Kasumi-1 (cell line): ENCODE results near the gene ATG10.
"Not testable (repeated sequence)": the region's sequence is repeated elsewhere in the genome, so short reads cannot be mapped to it uniquely, and the experiment has no call there.

Source experiments
- DNase-seq, 2 experiments: peaks; one replicate each; lab custom pipeline; 2025; lab: John Stamatoyannopoulos, UW

Gene ATG10

GRCh38 chr5:82222597-82223574, 251.1 kb downstream of the ATG10 start:
- no peak for DNase-seq

- DNase-seq: peak; percentile 49 to 64
These were observed 253.8 kb downstream of the ATG10 start for GRCh38 chr5:82225525-82226172.

GRCh38 chr5:82234885-82235284, 263.1 kb downstream of the ATG10 start:
- DNase-seq: no peak

- DNase-seq: no peak
These were observed 272.3 kb downstream of the ATG10 start for GRCh38 chr5:82244151-82244550.

- DNase-seq: no peak
These were observed 273.2 kb downstream of the ATG10 start for GRCh38 chr5:82244854-82245635.

GRCh38 chr5:82246960-82247574, 275.2 kb downstream of the ATG10 start:
- no peak for DNase-seq

- DNase-seq: no peak
These were observed 280.9 kb downstream of the ATG10 start for GRCh38 chr5:82252744-82253143.

GRCh38 chr5:82255844-82256243, 284.0 kb downstream of the ATG10 start:
- DNase-seq: no peak

GRCh38 chr5:82257247-82257646, 285.4 kb downstream of the ATG10 start:
- DNase-seq: no peak

- no peak for DNase-seq
These were observed 285.9 kb downstream of the ATG10 start for GRCh38 chr5:82257729-82258128.

GRCh38 chr5:82259172-82259800, 287.5 kb downstream of the ATG10 start:
- peak; percentile 50 to 80 for DNase-seq

- DNase-seq: no peak
These were observed 293.2 kb downstream of the ATG10 start for GRCh38 chr5:82265047-82265446.

GRCh38 chr5:82267297-82267933, 295.6 kb downstream of the ATG10 start:
- DNase-seq: not testable (repeated sequence)

GRCh38 chr5:82269363-82269762, 297.5 kb downstream of the ATG10 start:
- not testable (repeated sequence) for DNase-seq

GRCh38 chr5:82272571-82273356, 300.9 kb downstream of the ATG10 start:
- DNase-seq: not testable (repeated sequence)

GRCh38 chr5:82273426-82273825, 301.6 kb downstream of the ATG10 start:
- DNase-seq: not testable (repeated sequence)

- no peak for DNase-seq
These were observed 302.8 kb downstream of the ATG10 start for GRCh38 chr5:82274343-82275211.

- no peak for DNase-seq
These were observed 303.4 kb downstream of the ATG10 start for GRCh38 chr5:82275216-82275664.
